Activated T-cell treated with anti-CD3 and anti-CD28 coated beads for 1 hour (primary cell): ENCODE results near the gene GPHN.

ENCODE experiments used
- DNase-seq: peaks from one replicate; pipeline ENCODE4 v3.0.0-alpha.2; 2020; ENCODE audit warnings: low read depth

The GPHN gene

DNA sequence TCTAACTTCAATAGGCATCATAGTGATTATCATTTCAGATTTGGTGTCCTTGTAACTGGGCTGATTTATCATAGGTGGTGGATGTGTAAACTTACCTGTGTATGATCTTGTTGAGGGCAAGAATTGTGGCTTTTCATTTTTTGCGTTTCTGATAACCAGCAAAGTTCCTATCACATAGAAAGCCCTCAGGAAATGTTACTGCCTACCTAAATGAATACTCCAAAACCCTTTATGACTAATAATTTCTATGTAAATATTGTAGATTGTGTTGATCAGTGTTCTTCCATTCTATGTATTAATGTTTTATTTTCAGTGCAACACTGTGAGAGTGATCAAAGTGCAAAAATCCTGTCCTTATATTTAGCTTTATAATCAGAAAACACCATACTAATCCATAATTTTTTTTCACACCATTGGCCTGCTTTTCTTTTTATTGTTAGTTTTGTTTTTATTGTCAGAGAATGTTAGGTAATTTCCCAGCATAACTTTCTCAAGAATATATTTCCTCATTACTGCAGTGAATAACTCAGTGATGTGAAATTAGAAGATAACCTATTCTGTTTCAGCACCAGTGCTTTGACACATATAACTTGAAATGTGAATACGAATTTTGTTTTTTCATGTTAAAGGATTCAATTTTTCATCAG is 94.1 kb downstream of the GPHN start:
- no peak for DNase-seq

- no peak for DNase-seq
These were observed 96.0 kb downstream of the GPHN start for GRCh38 chr14:66603945-66604344.

DNA sequence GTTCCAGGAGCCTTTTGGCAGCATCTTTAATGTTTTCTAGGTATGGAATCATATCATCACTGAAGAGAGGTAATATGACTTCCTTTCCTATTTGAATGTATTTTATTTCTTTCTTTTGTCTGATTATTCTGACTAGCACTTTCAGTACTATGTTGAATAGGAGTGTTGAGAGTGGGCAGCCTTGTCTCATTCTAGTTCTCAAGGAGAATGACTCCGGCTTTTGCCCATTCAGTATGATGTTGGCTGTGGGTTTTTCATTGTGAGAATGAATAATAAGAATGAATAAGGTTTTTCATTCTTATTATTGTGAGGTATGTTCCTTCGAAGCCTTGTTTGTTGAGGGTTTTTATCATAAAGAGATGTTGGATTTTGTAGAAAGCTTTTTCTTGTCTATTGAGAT is 98.9 kb downstream of the GPHN start:
- no peak for DNase-seq

GRCh38 chr14:66610154-66610563 is 102.2 kb downstream of the GPHN start:
- no peak for DNase-seq

DNA sequence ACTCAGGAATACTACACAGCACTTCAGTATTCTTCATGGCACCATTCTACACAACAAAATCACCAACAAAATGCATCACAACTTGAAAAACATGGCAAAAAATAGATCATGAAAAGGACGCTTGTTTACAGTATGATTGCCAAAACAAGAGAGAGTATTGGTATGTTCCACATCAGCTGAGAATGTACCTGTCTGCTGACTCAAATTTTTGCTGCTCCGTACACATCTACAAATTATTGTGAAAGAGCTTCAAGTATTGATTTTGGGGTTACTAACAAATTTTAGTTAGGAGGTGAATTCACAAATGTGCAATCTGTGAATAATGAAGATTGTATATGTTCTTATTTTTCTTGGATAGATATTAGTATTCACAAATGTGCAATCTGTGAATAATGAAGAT is 105.4 kb downstream of the GPHN start:
- DNase-seq, result no peak

DNA sequence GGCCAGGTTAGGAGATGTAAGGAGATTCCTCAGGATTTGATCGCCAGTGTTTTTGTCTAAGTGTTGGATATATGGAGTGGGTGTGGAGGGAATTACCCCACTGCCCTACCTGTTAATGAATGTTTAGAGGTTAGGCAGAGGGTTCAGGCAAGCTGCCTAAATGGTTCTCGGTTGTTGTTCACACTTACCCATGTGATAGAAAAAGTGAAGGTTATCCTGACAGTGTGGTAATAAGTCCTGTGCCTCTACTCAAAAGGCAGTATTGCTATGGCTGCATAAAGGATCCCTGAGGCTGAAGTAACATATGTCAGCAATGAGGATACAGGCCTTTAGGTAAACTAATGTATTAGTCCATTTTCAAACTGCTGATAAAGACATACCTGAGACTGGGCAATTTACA is 112.0 kb downstream of the GPHN start:
- no peak for DNase-seq

DNA sequence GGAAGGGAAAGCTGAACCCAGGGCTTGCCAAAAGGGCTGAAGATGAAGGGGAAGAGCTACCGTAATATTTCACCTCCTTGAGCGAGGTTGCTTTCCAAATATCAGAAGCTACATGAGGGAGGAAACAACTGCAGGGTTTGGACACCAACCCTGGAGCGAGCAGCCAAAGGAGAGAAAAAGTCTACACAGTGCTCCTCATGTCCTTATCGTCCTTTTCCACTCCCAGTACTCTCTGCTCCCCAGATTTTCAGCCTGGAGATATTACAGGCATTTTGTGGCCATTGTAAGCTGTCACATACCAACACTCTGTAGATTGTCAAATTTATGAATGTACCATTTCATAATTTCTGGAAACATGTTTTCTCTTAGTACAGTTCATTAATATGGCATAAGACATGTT is 115.9 kb downstream of the GPHN start:
- no peak for DNase-seq

DNA sequence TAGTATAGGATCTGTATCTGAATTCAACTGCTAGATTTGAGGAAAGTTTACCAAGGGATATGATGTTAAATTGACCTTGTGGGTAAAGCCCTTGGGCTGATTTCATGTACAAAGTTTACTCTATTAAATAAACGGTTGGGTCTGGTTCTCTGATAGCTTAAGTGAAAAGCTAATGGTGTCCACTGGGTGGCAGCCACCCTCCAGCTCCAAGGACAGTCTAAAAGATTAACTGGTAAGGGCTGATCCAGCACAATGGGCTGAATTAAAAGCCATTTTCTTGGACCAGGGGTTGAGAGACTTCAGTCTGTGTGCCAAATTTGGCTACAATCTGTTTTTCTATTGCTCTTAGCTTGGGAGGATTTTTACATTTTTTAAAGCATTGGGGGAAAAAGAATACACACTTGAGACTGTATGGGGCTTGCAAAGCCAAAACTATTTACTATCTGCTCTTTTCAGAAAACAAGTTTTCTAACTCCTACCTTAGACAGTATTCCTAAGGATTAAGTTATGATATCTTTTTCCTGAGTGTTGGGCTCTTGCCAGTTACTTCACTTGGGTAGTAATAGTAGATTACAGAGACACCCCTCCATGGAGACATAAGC is 116.5 kb downstream of the GPHN start:
- DNase-seq, result no peak

GRCh38 chr14:66628636-66629035 is 120.7 kb downstream of the GPHN start:
- no peak for DNase-seq

GRCh38 chr14:66629499-66629898 is 121.6 kb downstream of the GPHN start:
- no peak for DNase-seq

- DNase-seq, result no peak
These were observed 126.9 kb downstream of the GPHN start for GRCh38 chr14:66634876-66635275.

DNA sequence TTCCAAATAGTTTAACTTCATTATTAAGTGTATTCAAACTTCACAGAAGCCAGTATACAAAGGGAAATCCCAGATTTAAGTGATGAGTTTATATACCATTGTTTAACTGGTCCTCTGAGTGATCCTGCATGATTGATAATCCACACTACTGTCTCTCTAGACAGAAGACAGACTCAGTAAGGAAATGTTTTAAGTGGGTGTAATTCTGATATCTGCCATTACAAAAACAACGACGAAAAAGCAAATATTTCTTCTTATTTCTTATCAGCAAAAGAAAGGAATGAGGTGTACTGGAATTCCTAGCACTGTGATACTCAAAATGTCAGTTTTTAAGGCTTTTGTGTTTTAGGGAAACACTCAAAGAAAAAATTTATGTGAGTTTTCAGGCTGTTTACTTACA is 127.5 kb downstream of the GPHN start:
- no peak for DNase-seq

GRCh38 chr14:66636240-66636639 is 128.3 kb downstream of the GPHN start:
- no peak for DNase-seq

- DNase-seq, result no peak
These were observed 130.7 kb downstream of the GPHN start for GRCh38 chr14:66638689-66639088.

GRCh38 chr14:66641861-66642635 is 134.1 kb downstream of the GPHN start:
- no peak for DNase-seq

GRCh38 chr14:66643344-66643743 is 135.4 kb downstream of the GPHN start:
- DNase-seq, result no peak

DNA sequence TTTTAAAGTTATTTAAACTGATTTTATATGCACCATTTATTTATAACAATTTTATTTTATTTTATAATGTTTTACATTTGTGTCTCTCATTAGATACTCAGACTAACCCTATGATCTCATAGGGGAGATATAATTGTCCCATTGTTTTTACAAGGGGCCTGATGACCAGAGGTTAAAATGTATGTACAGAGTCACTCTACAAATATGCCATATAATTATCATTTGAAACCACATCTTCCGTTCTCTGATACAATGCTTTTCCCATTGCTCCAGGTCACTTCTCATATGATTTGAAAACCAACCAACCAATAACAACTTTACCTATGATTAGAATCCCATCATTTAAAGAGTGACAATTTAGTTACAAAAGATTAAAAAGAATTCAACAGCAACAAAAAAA is 137.8 kb downstream of the GPHN start:
- DNase-seq, result no peak

DNA sequence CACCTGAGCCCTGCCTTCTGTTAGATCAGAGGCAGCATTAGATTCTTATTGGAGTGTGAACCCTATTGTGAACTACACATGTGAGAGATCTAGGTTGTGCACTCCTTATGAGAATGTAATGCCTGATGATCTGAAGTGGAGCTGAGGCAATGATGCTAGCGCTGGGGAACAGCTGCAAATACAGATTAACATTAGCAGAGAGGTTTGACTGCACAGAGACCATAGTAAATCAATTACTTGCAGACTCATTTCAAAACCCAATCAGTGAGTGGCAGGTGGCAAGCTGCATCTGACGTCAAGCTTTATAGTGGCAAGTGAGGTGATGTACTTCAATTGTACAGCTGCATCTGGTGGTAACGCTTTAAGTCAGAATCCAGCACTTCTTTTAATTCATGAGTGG is 141.6 kb downstream of the GPHN start:
- DNase-seq, result no peak

DNA sequence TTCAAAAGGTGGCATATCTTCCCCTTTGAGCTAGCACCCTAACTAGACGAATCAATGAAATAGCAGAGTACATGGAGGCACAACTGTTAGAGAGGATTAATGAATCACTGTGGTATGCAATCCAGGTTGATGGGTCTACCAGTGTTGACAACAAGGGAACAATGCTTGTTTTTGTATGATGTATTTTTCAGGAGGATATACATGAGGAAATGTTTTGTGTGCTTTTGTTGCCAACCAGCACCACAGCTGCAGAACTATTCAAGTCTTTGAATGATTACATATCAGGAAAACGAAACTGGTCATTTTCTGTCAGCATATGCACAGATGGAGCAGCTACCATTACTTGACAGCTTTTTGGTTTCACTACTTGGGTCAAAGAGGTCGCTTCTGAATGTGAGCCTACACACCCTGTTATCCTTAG is 142.6 kb downstream of the GPHN start:
- no peak for DNase-seq

DNA sequence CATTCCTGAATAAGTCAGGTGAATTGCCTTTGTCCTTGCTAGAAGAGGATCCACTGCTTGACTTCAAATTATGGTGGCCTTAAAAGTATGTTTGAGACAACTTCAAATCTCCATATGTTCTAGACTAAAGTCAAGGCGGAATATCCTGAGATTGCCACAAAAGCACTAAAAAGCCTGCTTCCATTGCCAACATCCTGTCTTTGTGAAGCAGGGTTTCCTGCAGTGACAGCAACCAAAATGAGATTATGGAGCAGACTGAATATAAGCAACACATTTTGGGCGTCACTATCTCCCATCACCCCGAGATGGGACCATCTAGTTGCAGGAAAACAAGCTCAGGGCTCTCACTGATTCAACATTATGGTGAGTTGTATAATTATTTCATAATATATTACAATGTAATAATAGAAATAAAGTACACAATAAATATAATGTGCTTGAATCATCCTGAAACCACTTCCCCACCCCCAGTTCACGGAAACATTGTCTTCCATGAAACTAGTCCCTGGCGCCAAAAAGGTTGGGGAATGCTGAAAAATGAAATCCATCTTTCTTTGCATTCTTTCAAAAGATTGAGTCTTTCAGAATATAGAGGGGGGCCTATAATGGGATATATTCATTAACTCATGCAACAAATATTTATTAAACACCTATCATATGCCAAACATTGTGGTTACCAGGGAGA is 143.7 kb downstream of the GPHN start:
- DNase-seq, result no peak

DNA sequence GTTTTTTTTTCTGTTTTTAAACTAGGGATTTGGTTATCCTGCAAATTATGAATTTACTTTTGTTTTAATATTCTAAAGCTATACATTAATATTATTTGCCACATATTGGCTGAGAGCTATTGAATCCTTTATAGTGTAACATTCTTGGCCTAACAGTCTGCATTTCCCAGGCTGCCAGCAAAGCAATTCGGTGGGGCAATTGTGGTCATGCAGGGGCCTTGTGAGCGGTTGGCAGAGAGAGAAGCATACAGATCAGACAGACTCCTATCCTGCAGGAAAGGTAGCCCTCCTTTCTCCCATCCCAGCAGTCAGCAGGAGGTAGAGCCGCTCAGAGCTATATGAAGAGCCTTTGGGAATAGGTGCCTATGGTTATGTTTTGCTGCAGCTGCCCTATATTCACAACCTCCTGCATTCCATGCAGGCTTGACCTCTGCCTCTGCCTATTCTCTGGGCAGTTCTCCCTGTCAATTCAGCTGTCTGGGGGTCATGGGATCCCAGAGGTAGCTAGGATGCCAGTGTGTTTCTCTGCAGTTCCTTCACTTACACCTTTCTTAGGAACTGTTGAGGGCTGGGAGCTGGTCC is 144.7 kb downstream of the GPHN start:
- no peak for DNase-seq

DNA sequence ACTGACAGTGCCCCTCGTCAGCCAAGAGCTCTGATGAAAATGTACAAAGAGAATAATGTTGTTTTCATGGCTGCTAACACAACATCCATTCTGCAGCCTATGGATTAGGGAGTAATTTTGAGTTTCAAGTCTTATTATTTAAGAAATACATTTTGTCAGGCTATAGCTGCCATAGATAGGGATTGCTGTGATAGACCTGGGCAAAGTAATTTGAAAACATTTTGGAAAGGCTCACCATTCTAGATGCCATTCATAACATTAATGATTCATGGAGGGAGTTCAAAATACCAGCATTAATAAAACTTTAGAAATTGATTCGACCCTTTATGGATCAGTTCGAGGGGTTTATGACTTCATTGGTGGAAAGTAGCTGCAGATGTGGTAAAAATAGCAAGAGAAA is 149.8 kb downstream of the GPHN start:
- no peak for DNase-seq

- no peak for DNase-seq
These were observed 154.4 kb downstream of the GPHN start for GRCh38 chr14:66662374-66662773.
